HG03521 (cell line): ENCODE results near the gene WIZ.
"Not testable (repeated sequence)": the region's sequence is repeated elsewhere in the genome, so short reads cannot be mapped to it uniquely, and the experiment has no call there.

Experiments used
- ATAC-seq: cut with Tn5 transposase; IDR thresholded peaks from one replicate; pipeline ENCODE4 v1.9.1; 2021; ENCODE audit warnings: mild to moderate bottlenecking, moderate library complexity; ENCODE audit not compliant: unreplicated experiment

Gene WIZ

GRCh38 chr19:15411351-15411750 lies 38.4 kb downstream of the WIZ start:
- not testable (repeated sequence) for ATAC-seq

GRCh38 chr19:15404780-15405211 lies 45.0 kb downstream of the WIZ start:
- no peak for ATAC-seq

GRCh38 chr19:15404097-15404779 lies 45.5 kb downstream of the WIZ start:
- ATAC-seq = no peak

GRCh38 chr19:15403151-15403531 lies 46.6 kb downstream of the WIZ start:
- no peak for ATAC-seq

GRCh38 chr19:15402411-15403150 lies 47.2 kb downstream of the WIZ start:
- no peak for ATAC-seq

- ATAC-seq = no peak
Measured at GRCh38 chr19:15401397-15401710, 48.4 kb downstream of the WIZ start.

- no peak for ATAC-seq
Measured at GRCh38 chr19:15400521-15401396, 49.0 kb downstream of the WIZ start.

- no peak for ATAC-seq
Measured at GRCh38 chr19:15399635-15400034, 50.1 kb downstream of the WIZ start.

GRCh38 chr19:15399234-15399515 lies 50.6 kb downstream of the WIZ start:
- no peak for ATAC-seq

GRCh38 chr19:15398501-15399233 lies 51.1 kb downstream of the WIZ start:
- ATAC-seq = no peak

GRCh38 chr19:15397782-15398181 lies 52.0 kb downstream of the WIZ start:
- no peak for ATAC-seq

GRCh38 chr19:15397236-15397635 lies 52.5 kb downstream of the WIZ start:
- ATAC-seq = no peak

- no peak for ATAC-seq
Measured at GRCh38 chr19:15396436-15396835, 53.3 kb downstream of the WIZ start.

- not testable (repeated sequence) for ATAC-seq
Measured at GRCh38 chr19:15395251-15395650, 54.5 kb downstream of the WIZ start.

- no peak for ATAC-seq
Measured at GRCh38 chr19:15394426-15394825, 55.3 kb downstream of the WIZ start.

- no peak for ATAC-seq
Measured at GRCh38 chr19:15393963-15394362, 55.8 kb downstream of the WIZ start.

GRCh38 chr19:15390814-15391213 lies 58.9 kb downstream of the WIZ start:
- ATAC-seq = no peak

- ATAC-seq = no peak
Measured at GRCh38 chr19:15381864-15382263, 67.9 kb downstream of the WIZ start.

GRCh38 chr19:15381429-15381828 lies 68.3 kb downstream of the WIZ start:
- ATAC-seq = no peak

GRCh38 chr19:15379999-15380647 lies 69.6 kb downstream of the WIZ start:
- ATAC-seq = no peak
